ENCODE measurements around the gene RLN3. TPM values are rescaled to one million over a fixed set of nuclear protein-coding genes. Genes with fewer than 3 reads are reported as not detected.

RLN3 gene
- total and polyA plus RNA-seq, 10 of the 15 experiments (the other 5 are each of a cell fraction or from before 2014, with no cell fraction given): not detected

DNA sequence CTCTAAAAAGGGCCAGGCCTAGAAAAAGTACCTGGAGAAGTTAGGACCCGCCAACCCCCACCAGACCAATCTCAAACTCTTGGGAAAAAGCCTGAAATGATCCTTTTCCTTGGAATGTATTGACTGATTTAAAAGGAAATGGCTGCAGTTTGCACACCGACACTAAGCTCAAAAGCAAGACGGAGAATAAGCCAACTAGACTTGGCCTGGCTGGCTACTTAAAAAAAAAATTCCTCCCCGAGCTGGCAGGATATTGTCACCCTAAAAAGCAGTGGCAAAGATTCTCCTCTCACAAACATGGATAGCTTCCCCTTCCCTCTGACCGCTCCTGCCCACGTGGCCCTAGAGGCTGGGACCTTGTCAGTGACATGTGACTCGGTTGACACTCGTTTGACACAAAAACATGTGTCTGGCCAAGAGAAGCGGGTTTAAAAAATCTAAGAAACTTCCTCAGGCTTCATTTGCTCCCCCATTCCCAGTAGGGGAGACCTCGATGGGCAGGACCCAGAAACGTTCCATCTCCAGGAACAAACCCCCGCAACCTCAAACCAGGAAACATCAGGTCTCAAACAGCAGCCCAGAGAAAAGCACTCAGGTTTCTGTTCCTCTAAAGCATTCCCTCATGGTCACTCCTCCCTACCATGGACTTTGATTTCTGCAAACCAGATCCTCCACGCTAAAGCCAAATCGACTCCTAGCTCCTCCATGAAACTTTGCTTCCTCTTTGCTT lies 23.2 kb upstream of the RLN3 start (continued):
- TF ChIP-seq, protein P1, sequence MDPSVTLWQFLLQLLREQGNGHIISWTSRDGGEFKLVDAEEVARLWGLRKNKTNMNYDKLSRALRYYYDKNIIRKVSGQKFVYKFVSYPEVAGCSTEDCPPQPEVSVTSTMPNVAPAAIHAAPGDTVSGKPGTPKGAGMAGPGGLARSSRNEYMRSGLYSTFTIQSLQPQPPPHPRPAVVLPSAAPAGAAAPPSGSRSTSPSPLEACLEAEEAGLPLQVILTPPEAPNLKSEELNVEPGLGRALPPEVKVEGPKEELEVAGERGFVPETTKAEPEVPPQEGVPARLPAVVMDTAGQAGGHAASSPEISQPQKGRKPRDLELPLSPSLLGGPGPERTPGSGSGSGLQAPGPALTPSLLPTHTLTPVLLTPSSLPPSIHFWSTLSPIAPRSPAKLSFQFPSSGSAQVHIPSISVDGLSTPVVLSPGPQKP (IDR thresholded peaks at IDR 0.05; ENCODE audit: low read depth, low read length): no peak
- no peak for TF ChIP-seq CHD2 (IDR thresholded peaks at IDR 0.05; ENCODE audit: borderline replicate concordance, low read depth, low read length)
- no peak for TF ChIP-seq STAT1 (conservative IDR thresholded peaks at IDR 0.05)
- TF ChIP-seq E2F4 (IDR thresholded peaks at IDR 0.05; ENCODE audit: low read depth, low read length): no peak
- TF ChIP-seq, protein P2, sequence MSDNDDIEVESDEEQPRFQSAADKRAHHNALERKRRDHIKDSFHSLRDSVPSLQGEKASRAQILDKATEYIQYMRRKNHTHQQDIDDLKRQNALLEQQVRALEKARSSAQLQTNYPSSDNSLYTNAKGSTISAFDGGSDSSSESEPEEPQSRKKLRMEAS (IDR thresholded peaks at IDR 0.05; ENCODE audit: low read depth, low read length): peak; percentile 61; the same call in 1 of the 2 replicates
- no peak for TF ChIP-seq JUND (IDR thresholded peaks at IDR 0.05; ENCODE audit: low read depth, low read length)
- no peak for TF ChIP-seq RELA (IDR thresholded peaks at IDR 0.05; ENCODE audit: borderline replicate concordance, partially characterized antibody)
- TF ChIP-seq TCF3 (IDR thresholded peaks at IDR 0.05; ENCODE audit: borderline replicate concordance, insufficient read depth, low read depth, low read length): no peak
- no peak for TF ChIP-seq KAT2A (conservative IDR thresholded peaks at IDR 0.05; ENCODE audit: control insufficient read depth, low read depth, low read length)
- TF ChIP-seq FOXK2 (IDR thresholded peaks at IDR 0.05): no peak
- TF ChIP-seq GATAD2B (conservative IDR thresholded peaks at IDR 0.05; ENCODE audit: low read depth): no peak
- no peak for TF ChIP-seq PAX8 (IDR thresholded peaks at IDR 0.05)
- peak; percentile 81 for TF ChIP-seq MXI1 (IDR thresholded peaks at IDR 0.05; ENCODE audit: low read depth, low read length)
- TF ChIP-seq CREM (IDR thresholded peaks at IDR 0.05; ENCODE audit: low read depth): no peak
- peak; percentile 77 for TF ChIP-seq USF1 (IDR thresholded peaks at IDR 0.05; ENCODE audit: borderline replicate concordance, extremely low read length, insufficient read depth, low read depth, low read length)
- no peak for TF ChIP-seq WRNIP1 (IDR thresholded peaks at IDR 0.05; ENCODE audit: borderline replicate concordance, low read depth, low read length)
- TF ChIP-seq NR2C1 (IDR thresholded peaks at IDR 0.05): no peak
- no peak for TF ChIP-seq MYB (IDR thresholded peaks at IDR 0.05; ENCODE audit: borderline replicate concordance, low read depth, low read length)
- TF ChIP-seq, protein P3, sequence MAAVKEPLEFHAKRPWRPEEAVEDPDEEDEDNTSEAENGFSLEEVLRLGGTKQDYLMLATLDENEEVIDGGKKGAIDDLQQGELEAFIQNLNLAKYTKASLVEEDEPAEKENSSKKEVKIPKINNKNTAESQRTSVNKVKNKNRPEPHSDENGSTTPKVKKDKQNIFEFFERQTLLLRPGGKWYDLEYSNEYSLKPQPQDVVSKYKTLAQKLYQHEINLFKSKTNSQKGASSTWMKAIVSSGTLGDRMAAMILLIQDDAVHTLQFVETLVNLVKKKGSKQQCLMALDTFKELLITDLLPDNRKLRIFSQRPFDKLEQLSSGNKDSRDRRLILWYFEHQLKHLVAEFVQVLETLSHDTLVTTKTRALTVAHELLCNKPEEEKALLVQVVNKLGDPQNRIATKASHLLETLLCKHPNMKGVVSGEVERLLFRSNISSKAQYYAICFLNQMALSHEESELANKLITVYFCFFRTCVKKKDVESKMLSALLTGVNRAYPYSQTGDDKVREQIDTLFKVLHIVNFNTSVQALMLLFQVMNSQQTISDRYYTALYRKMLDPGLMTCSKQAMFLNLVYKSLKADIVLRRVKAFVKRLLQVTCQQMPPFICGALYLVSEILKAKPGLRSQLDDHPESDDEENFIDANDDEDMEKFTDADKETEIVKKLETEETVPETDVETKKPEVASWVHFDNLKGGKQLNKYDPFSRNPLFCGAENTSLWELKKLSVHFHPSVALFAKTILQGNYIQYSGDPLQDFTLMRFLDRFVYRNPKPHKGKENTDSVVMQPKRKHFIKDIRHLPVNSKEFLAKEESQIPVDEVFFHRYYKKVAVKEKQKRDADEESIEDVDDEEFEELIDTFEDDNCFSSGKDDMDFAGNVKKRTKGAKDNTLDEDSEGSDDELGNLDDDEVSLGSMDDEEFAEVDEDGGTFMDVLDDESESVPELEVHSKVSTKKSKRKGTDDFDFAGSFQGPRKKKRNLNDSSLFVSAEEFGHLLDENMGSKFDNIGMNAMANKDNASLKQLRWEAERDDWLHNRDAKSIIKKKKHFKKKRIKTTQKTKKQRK (IDR thresholded peaks at IDR 0.05; ENCODE audit: low read depth, low read length): no peak
- TF ChIP-seq KLF5 (IDR thresholded peaks at IDR 0.05; ENCODE audit: partially characterized antibody): no peak
- no peak for TF ChIP-seq ZNF207 (IDR thresholded peaks at IDR 0.05; ENCODE audit: borderline replicate concordance)
- TF ChIP-seq ASH2L (IDR thresholded peaks at IDR 0.05; ENCODE audit: borderline replicate concordance, low read depth): no peak
- TF ChIP-seq GABPA (IDR thresholded peaks at IDR 0.05; ENCODE audit: low read depth): no peak
- TF ChIP-seq SP1 (IDR thresholded peaks at IDR 0.05; ENCODE audit: low read depth, low read length): no peak
